HG03095 (cell line): ENCODE measurements around the gene PRRT4.

Source experiments
- ATAC-seq: cut with Tn5 transposase; IDR thresholded peaks from one replicate; pipeline ENCODE4 v1.9.1; 2021; ENCODE audit warnings: moderate library complexity; ENCODE audit not compliant: unreplicated experiment

PRRT4 gene

DNA sequence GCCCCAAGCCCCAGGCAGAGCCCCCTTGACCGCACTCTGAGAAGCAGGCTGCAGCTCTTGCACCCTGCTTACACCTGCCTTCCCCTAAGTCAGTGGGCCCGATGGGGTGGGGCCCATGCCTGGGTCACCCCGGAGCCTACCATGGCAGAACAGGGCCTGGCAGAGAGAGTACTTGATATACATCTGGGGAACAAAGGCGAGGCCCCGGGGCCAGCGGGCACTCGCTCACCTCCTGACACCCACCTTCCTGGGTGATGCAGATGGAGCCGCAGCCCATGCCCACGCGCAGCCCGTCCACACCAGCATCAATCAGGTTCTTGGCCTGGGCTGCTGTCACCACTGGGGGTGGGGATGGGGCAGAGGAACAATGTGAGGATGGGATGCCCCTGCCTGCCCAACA is 34.9 kb upstream of the PRRT4 start:
- ATAC-seq = no peak

DNA sequence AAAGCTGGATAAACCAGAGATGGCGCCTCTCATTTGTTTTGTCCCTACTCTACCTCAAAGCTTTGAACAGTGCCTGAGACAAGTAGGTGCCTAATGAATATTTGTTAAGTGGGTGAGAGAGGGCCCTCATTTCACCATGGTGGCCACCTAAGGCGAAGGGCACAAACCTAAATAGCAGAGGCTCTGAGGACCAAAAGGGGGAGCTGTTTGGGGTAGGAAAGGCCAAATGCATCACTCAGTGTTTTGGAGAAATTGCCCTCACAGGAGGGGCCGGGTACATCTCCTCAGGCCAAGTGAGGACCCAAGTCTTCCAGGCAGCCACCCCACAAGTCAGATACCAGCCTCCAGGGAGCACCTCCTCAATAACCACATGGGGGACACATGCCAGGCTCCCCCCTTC is 34.3 kb upstream of the PRRT4 start:
- no peak for ATAC-seq

DNA sequence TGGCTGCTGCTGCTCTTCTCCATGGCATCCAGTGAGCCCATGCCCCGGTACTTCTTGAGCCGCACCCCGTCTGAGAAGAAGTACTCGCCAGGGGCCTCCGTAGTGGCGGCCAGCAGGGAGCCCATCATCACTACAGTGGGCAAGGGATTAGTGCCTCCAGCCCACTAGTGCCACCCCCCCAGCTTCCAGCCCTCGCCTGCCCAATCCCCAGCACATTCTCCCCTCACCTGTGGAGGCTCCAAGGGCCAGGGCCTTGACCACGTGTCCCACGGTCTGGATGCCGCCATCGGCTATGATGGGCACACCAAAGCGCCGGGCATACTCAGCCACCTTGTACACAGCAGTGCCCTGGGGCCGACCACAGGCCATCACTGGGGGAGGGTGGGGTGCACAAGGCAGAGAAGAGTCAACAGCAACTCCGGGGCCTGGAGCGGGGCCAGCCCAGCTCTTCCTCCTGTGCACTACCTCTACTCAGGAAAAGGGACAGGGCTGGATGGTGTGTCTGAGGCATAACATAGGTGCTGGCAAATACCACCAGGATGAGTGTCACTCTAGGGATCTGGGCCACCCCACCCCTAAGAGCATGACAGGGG is 33.5 kb upstream of the PRRT4 start:
- ATAC-seq = no peak

DNA sequence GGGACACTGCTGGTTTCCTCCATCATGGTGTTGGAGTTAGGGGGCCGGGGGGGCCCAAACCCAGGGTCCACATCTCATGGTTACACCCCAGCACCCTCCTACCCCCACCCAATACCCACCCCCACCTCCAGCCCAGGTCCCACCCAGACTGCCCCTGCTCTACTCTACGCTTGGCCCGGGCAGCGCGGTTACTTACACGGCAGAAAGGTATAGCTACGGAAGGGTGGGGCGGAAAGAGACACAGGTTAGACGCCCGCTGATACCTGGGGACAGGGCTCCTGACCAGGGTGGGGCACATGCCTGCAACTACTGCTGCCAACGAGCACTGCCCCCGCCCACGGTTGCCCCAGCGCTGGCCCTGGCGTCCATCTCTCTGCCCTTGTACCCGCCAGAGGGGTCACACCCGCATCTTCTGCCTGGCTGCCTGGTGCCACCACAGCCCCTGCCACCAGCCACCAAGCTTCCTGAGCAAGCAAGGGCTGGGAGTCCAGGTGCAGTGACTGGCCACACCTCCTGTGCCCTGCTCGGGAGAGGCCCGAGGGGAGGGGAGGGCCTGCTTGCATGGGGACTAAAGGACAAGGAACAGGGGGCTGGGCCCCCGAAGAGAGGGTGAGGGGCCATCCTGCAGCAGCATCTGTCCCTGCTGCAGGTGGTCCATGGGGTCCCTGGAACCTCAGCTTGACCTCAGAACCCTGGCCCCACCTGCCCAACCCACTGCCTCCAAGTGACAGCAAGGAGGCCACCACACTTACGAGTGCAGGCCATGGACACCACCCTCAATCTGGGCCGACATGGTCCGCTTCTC is 32.2 kb upstream of the PRRT4 start:
- ATAC-seq = no peak

DNA sequence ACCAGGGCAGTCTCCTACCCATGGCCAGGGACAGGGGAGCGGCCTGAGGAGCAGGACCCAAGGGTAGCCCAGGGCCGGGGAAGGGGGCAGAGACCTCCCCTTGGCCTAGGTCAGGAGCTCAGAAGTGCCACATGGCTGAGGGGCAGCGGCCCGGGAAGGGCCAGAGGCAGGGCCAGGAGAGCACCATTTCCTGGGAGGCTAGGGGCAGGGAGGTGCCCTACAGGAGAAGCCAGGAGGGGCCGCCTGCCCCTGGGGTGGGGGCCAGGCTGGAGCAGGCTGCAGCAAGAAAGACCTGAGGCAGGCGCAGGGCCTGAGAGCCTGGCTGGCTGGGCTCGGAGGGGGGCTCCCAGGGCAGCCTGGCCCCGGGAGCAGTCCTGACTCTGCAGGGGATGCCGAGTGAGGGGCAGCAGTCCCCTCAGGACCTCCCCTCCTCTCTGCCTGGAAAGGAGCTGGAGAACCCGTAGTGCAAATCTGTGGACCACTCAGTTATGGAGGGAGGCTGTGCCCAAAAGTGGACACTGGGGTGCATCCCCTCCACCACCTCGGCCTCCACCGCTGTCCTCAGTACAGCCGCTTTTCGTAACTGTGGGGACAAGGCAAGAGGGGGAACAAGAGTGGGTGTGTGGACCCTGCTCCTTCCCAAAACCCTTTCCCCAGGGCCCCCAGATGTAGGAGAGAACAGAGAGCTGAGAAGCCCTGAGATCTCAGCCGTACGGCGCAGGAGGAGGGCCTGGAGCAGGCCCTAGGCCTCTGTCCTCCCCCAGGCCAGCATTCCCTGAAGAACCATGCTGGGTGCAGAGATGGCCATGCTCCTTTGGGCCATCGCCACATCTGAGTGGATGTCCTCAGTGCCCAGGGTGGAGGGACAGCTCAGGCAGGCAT is 31.2 kb upstream of the PRRT4 start:
- ATAC-seq = no peak

DNA sequence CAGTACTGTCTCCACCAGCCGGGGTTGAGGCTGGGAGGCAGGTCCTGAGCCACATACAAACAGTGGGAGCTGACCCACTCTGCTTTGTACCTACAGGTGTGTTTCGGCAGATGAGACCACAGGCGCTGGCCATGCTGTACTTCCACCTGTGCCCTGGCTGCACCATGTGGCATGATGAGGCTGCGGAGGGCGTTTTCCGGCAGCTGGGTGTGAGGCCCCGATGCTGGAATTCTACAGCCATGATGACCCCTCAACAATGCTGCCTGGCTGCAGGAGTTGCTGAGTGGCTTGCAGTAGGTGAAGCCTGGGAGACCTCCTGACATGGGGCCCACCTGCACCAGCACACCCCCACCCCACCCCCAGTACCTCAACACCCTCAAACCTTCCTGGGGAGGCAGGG is 30.3 kb upstream of the PRRT4 start:
- no peak for ATAC-seq

DNA sequence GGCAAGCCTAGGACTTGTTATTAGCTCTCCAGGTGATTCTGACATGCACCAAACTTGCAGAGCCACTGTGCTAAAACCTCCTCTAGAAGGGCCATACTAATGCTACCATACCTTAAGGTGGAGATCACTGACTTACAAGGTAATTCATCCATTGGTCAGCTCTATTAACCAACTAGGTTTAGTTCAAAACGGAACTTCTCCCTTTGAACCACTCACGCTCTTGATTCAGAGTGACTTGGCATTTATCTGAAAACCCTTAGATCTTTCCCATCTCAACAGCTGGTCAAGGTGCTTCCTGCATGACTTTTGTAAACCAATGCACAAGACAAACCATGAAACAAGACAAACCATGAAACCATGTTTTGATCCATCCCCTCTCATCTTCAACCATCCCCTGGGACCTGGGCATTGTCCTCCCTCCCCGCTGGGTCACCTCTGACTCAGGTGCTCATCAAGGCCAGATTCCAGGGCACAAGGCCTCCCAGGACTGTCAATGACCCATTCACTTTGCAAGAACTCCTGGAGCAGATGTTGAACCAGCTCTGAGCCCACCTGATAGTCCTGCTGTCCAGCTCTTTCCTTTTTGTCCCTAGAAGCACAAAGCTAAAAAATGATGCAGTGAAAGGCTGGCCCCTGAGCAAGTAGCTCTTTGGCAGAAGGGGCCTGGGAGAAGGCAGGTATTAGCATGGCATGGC is 29.5 kb upstream of the PRRT4 start:
- ATAC-seq = no peak

DNA sequence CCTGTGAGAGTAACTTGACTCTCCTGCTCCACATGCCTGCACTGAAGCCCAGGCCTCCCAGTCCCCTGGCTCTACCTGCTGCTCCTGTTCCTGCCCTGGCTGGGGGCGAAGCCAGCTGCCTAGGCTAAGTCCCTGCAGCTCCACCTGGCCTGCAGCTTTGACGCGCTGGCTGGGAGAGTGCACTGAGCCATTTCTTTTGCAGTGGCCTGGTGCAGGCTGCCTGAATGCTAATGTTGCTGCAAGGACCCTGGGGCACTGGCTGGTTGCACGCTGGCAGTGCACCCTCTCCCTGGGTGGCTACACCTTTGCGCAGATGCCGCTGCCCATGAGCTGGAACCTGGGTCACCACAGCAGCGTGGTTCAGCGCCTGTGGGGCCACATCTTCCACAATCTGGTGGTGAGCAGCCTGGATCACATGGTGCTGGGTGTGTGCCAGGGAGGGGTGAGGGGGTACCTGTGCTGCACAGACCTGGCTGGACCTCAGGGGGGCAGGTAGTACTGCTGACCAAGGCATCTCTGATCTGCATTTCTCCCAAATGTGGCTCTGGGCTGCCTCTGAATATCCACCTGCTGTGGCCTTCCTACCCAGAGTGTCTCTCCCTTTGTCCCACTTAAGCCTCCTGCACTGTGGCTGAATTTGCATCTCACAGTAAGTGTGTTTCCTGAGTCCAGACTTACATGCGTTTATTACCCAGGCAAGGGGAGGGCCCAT is 28.3 kb upstream of the PRRT4 start:
- no peak for ATAC-seq

DNA sequence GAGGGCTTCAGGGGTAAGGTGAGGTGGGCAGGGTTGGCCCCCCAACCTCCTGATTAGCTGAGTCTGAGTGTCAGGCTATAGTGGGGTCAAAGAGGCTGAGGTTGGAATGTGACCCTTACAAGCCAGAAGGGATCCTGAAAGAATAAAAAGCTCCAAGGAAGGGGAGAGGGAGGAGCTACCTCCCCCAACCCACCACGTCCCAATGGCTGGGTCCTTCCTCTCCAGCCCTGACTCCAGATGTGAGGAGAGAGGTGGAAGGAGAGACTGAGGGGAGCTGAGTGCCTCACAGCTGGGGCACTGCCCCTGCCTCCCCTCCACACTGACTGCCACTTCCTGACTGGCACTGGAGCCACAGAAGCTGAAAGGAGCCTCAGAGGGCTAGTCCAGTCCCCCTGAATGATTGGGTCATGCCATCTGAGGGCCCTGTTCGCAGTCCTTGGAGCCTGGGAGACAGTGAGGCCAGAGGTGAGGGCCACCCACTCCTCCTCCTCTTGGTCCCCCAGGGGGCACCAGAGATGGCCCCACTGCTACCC is 27.7 kb upstream of the PRRT4 start:
- no peak for ATAC-seq

DNA sequence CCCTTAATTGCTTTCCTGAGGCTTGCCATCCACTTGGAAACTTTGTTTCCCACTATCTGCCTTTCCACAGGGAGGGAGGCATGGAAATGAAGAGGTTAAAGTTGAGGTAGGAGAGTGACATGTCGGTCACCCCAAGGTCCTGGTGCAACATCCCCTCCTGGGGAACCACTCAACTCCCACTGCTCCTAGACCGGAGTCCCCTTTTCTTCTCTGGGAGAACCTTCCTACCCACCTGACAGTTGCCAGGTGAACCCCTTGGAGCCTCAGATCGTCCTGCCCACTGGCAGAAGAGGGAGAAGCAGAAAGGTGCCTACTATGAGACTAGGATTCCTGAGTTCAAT is 26.6 kb upstream of the PRRT4 start:
- no peak for ATAC-seq

DNA sequence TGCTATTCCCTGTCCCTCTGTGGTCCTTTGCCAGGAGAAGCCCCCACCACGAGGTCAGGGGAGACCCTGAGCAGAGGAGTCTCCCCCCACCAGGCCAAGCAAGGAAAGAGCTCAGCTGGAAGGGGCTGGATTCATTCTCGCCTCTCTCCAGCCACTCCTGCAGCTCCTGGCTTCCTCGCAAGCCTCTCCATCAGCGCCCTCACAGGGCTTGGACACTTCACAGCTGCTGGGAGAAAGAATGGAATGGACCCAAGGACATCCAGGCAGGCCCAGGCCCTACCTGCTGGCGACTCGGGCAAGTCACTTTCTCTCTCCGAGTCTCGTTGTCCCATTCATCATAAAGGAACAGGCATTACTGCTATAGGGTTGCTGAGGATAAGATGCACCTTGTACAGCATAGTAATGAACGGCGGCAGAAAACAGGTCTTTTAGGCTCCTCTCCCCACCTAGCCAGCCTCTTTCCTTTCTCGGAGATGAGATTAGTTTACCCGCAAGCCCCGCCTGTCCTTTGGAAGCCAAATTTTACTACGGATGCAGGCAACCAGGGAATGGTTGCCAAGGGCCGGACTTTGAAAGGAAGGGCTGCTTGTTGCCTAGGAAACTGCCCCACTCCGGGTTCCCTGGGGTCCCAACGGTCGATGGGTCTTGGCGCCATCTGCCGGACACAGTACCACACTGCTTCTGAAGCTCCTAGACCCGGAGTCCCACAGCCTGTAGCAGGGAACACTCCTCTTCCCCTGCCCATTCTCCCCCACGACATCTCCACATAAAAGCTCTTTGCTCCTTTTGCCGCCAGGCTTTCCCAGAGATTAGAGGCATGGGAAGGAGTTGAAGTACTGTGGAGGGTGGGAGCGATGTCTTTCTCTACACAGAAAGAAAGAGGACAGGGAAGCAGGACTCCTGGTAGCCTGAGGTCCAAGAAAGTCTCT is 26.0 kb upstream of the PRRT4 start:
- no peak for ATAC-seq

DNA sequence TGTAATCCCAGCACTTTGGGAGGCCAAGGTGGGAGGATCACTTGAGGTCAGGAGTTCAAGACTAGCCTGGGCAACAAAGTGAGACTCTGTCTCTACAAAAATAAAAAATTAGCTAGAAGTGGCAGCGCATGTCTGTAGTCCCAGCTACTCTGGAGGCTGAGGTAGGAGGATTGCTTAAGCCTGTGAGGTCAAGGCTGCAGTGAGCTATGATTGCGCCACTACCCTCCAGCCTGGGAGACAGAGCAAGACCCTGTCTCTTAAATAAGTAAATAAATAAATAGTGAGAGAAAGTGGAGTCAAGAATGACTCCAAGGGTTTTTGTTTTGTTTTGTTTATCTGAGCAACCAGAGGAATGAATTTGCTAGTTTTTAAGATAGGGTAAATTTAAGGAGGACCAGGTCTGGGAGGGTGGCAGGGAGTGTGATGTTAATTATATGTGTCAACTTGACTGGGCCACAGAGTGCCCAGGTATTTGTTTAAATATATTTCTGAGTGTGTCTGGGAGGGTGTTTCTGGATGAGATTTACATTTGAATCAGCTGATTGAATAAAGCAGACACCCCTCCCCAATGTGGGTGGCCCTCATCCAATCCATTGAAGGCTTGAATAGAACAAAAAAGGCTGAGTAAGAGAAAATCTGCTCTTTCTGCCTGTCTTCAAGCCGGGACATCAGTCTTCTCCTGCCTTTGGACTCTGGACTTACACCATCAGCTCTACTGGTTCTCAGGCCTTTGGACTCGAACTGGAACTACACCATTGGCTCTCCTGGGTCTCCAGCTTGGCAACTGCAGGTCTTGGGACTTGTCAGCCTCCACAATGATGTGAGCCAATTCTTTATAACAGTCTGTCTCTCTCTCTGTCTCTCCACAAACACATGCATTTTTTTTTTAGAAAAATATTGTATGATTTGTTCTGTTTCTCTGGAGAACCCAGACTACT is 24.8 kb upstream of the PRRT4 start:
- ATAC-seq = no peak

DNA sequence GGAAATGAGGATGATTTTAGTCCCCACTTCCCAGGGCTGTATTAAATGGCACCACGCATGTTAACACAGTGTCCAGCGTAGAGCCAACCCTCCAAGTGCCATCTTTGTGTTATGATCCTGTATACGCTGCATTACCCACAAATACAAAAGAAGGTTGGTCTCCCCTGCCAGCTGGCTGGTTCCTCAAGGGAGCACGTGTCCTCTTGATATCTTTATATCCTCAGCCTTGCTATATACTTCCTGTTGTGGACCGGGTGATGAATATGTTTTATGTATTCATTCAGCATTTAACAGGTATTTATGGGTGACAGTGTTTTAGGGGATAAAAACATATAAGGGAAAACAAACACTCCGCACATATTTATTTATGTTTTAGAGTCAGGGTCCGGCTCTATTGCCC is 23.2 kb upstream of the PRRT4 start:
- ATAC-seq = no peak

DNA sequence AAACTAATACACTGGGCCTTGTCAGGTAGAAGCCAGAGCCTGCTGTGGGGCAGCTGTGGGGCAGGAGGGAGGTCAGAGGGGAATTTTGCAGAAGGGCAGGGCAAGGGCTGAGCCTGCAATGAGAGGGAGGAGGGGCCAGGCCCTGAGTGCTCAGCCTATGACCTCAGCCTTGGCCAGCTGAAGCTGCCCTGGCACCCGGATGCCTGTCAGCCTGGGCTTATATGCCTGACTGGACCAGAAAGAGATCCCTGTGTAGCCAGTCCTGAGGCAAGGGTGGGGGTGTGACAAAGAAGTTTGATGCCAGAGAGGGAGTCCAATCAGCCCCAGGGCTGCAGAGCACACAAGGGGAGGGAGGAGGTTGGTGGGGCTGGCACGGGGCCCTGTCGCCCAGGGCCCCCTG is 22.3 kb upstream of the PRRT4 start:
- no peak for ATAC-seq

DNA sequence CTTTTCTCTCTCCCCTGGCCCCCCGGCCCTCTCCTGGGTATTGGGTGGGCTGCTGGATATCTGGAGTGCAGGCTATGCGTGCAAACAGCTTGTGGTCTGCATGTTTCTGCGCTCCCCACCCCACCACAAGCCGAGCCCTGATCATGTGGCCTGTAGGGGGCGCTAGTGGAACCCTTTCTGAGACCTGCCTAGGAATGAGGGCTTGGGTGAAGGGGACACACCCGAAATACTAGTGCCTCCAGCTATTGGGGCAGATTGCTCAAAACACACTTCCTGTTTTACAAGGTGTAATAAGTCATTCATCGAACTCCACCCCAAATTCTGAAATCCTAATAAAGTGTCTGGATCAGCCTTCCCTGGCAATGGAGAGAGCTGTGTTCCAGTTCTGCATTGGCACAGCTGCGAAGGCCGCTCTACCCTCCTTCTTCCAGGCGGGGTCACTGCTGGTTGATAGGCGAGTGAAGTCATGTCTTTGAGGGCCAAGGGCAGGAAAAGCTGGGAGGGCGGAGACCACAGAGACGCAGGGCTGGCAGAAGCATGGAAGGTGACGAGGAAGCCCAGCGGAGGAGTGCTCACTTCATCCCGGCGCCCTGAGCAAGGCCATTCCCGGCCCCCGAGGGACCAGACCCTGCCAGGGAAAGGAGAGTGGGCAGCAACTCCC is 19.8 kb upstream of the PRRT4 start:
- ATAC-seq = no peak

DNA sequence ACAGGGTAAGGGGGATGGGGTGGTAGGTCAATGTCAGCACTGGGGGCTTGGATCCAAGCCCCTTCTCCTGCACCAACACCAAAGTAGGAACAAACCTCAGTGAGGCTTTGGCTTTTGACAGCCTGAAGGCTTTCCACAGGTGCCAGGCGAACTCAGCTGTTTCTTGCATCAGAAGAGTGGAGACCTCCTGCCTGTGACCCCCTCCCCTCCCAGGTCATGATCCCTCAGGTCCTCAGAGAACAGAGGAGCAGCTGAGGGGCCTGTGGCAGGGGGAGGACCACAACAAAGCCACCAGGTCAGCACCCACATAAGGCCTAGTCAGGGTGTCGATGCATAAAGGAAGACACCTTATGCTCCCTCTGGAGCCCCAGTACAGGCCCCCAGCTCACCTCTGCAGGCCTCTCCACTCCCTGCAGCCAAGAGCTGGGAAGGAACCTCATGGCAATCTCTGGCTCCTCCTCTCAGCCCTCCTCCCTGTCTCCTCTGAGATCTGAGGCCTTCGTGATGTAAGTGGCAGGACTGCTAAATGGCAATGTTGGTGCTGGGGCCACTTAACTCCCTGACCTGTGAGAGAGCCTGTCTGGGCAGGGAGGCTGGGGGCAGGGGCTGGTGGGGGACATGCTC is 19.1 kb upstream of the PRRT4 start:
- no peak for ATAC-seq

DNA sequence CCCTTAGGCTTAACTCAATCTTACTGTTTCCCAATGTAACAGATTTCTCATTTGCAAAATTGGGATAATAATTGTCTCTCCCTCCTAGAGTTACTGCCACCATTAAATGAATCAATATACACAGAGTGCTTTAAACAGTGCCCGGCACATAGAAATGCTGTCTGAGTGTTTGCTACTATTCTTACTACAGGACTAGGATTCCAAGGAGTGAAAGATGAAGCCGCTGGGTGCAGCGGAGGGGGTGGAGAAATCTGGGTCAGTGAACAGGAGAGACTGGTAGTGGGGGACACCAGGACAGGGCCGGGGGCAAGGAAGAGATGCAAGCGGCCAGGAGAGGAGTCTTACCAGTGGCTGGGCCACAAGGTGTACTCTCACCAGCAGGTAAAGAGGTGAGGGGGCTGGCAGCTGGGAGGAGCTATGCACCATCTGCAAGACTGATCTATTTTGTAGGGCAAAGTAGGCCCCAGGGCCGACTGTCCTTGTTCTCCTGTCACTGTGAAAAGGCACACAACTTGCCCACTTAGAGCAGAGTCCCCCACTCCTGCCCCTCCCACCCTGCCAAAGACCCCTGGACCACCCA is 18.5 kb upstream of the PRRT4 start:
- no peak for ATAC-seq
